Left lung (tissue), 10 donors: ENCODE data around the gene HMCN1. TPM values are rescaled to one million over a fixed set of nuclear protein-coding genes. Genes with fewer than 3 reads are reported as not detected.

Experiments used
- ATAC-seq: fragments of 200-7000 bp; cut with Tn5 transposase; one replicate; pipeline ENCODE4 v1.9.1; 2020; ENCODE audit warnings: moderate library complexity
- DNase-seq, 4 donors: peaks; one replicate each; pipeline ENCODE4 v3.0.0-alpha.2; 2013 to 2020
- H3K27ac ChIP-seq, 2 donors: fragments of 200-600 bp; sonication (generic) in 1 of 2; one replicate each; pipeline versions ENCODE4 v1.5.0 to v1.8.0; 2020 to 2021
- H3K27me3 ChIP-seq, 2 donors: fragments of 200-600 bp; sonication (generic) in 1 of 2; one replicate each; pipeline versions ENCODE4 v1.5.0 to v1.8.0; 2020 to 2021
- H3K36me3 ChIP-seq, 2 donors: fragments of 200-600 bp; sonication (generic) in 1 of 2; one replicate each; pipeline versions ENCODE4 v1.5.0 to v1.8.0; 2020 to 2021
- H3K4me1 ChIP-seq, 2 donors: fragments of 200-600 bp; one replicate each; pipeline ENCODE4 v1.8.0; 2021
- H3K4me3 ChIP-seq, 2 donors: fragments of 200-600 bp; sonication (generic) in 1 of 2; one replicate each; pipeline versions ENCODE4 v1.5.0 to v1.8.0; 2020 to 2021; ENCODE audit warnings: mild to moderate bottlenecking in 1 of 2
- H3K9me3 ChIP-seq, 2 donors: fragments of 200-600 bp; sonication (generic) in 1 of 2; one replicate each; pipeline versions ENCODE4 v1.5.0 to v1.8.0; 2020 to 2021
- CTCF ChIP-seq, 2 donors: fragments of 200-600 bp; sonication (generic) in 1 of 2; IDR thresholded peaks; one replicate each; pipeline versions ENCODE4 v1.5.0 to v1.8.0; 2021; ENCODE audit warnings: antibody characterized with exemption in 2 of 2
- intact Hi-C, 2 donors: fragments of 100-400 bp; cut with DNase I; formaldehyde crosslinking; loops; one replicate each; pipeline versions ENCODE4 v1.11.2 to v1.14.2; 2022
- polyA plus RNA-seq, 6 donors: library from polyadenylated mRNA; unstranded; fragments of 120-200 nt; gene quantifications; one replicate each; pipeline ENCODE4 v1.2.1, GENCODE V29; 2013; ENCODE audit not compliant: insufficient read length in 6 of 6
- total RNA-seq, 2 donors: library from RNA; stranded (reverse); fragmentation: NEBNext Ultra II Directional; extraction: Animal tissue kit (Norgen Biotek cat#: 25700); gene quantifications; one replicate each; pipeline ENCODE4 v1.2.1, GENCODE V29; 2021
- donor health status: DM: no; HTN: yes; CAD: no.
- donor health status: DM: no; HTN: no; CAD: no.

The HMCN1 gene
- total and polyA plus RNA-seq, 8 donors = 24.0 to 91.0 (median 48.7) TPM

GRCh38 chr1:186113461-186113860, 379.3 kb downstream of the HMCN1 start:
- Histone ChIP-seq H3K27me3 (no peaks in the 10 kb centered on the region), H3K4me1 (no peaks in the 10 kb centered on the region), H3K27ac (no peak overlapping the region), H3K36me3 (no peaks in the 10 kb centered on the region), H3K4me3 (no peak overlapping the region), H3K9me3 (no peaks in the 10 kb centered on the region)
- TF ChIP-seq CTCF (IDR thresholded peaks at IDR 0.05) = no peak
- DNase-seq (no peak), ATAC-seq (no peak)
- intact Hi-C loops = no loop called here

DNA sequence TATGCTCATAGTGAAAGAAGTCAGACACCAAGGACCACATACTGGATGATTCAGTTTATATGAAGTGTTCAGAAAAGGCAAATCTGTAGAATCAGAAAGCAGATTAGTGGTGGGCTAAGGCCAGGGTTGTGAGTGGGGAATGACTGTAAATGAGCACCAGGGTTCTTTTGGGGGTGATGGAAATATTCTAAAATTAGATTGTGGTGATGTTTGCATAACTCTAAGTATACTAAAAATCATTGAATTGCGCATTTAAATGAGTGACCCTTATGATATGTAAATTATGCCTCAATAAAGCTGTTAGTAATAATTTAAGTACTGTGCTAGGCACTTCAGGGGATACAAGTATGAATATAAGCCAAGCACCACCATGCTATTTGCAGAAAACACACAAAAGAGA, 384.5 kb downstream of the HMCN1 start:
- ATAC-seq = no peak
- TF ChIP-seq CTCF (IDR thresholded peaks at IDR 0.05) = no peak
- DNase-seq = no peak
- Histone ChIP-seq H3K27ac (no peak overlapping the region), H3K4me3 (no peak overlapping the region), H3K9me3 (no peaks in the 10 kb centered on the region), H3K27me3 (no peaks in the 10 kb centered on the region), H3K36me3 (no peaks in the 10 kb centered on the region), H3K4me1 (no peaks in the 10 kb centered on the region)
- intact Hi-C loops = no loop called here

DNA sequence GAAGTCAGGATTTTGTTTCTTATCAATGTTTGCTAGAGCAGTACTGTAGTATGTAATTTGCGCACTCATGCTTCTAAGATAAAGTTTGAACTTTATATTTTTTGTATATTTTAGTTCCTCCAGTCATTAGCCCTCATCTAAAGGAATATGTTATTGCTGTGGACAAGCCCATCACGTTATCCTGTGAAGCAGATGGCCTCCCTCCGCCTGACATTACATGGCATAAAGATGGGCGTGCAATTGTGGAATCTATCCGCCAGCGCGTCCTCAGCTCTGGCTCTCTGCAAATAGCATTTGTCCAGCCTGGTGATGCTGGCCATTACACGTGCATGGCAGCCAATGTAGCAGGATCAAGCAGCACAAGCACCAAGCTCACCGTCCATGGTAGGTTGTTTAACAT, 388.6 kb downstream of the HMCN1 start:
- TF ChIP-seq CTCF (IDR thresholded peaks at IDR 0.05) = no peak
- no peaks in the 10 kb centered on the region for H3K9me3 ChIP-seq
- intact Hi-C loops = no loop called here

DNA sequence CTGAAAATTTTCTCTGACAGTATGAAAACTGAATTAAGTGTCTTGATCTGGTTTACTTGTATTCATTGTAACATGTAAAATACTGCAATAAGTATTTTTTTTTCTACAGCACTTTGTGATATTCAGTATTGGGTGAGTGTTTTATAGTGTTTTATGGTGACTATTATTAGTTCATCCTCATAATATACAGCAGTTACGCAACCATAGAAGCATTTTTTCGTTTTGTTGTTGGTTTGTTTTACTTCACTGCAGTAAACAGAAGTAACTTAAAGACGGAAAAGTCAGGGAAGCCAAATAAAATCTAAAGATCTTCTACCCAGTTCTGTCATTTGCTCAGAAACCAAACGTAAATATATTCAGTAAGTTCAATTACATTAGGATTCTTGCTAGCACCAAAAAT, 390.8 kb downstream of the HMCN1 start:
- intact Hi-C loops = no loop called here
- no peaks in the 10 kb centered on the region for H3K4me1 ChIP-seq
- H3K4me3 ChIP-seq = no peak overlapping the region
- ATAC-seq = no peak
- no peaks in the 10 kb centered on the region for H3K27me3 ChIP-seq
- no peak for TF ChIP-seq CTCF (IDR thresholded peaks at IDR 0.05)
- no peak overlapping the region for H3K27ac ChIP-seq
- no peaks in the 10 kb centered on the region for H3K9me3 ChIP-seq
- DNase-seq = peak in 1 of 4 donors; percentile 12
- no peaks in the 10 kb centered on the region for H3K36me3 ChIP-seq

More for the DNA sequence above, 388.6 kb downstream of the HMCN1 start:
- ATAC-seq (no peak), DNase-seq (peak in 1 of 4 donors; percentile 34)
- no peak overlapping the region for H3K4me3 ChIP-seq
- H3K36me3 ChIP-seq = no peaks in the 10 kb centered on the region
- H3K4me1 ChIP-seq = no peaks in the 10 kb centered on the region
- H3K27ac ChIP-seq = no peak overlapping the region
- H3K27me3 ChIP-seq = no peaks in the 10 kb centered on the region

DNA sequence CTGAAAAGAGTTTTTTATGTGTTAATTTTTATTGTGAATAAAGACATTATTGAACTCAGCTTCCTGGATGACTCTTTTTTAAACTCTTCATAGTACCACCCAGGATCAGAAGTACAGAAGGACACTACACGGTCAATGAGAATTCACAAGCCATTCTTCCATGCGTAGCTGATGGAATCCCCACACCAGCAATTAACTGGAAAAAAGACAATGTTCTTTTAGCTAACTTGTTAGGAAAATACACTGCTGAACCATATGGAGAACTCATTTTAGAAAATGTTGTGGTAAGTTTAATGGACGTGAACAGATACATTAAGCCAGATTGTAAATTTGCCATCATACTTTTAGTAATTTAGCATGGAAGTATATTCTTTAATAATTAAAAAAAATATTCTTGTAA, 391.3 kb downstream of the HMCN1 start:
- Histone ChIP-seq H3K36me3 (no peaks in the 10 kb centered on the region), H3K9me3 (no peaks in the 10 kb centered on the region), H3K4me3 (no peak overlapping the region), H3K27ac (no peak overlapping the region), H3K27me3 (no peaks in the 10 kb centered on the region), H3K4me1 (no peaks in the 10 kb centered on the region)
- no peak for TF ChIP-seq CTCF (IDR thresholded peaks at IDR 0.05)
- no peak for DNase-seq
- ATAC-seq = no peak
- intact Hi-C loops = no loop called here
